ENCODE data around the gene ZFAND3. TPM values are rescaled to one million over a fixed set of nuclear protein-coding genes. Genes with fewer than 3 reads are reported as not detected.

Gene ZFAND3
- total and polyA plus RNA-seq, 2 experiments from 2014 or later = 36.5 to 50.0 TPM

DNA sequence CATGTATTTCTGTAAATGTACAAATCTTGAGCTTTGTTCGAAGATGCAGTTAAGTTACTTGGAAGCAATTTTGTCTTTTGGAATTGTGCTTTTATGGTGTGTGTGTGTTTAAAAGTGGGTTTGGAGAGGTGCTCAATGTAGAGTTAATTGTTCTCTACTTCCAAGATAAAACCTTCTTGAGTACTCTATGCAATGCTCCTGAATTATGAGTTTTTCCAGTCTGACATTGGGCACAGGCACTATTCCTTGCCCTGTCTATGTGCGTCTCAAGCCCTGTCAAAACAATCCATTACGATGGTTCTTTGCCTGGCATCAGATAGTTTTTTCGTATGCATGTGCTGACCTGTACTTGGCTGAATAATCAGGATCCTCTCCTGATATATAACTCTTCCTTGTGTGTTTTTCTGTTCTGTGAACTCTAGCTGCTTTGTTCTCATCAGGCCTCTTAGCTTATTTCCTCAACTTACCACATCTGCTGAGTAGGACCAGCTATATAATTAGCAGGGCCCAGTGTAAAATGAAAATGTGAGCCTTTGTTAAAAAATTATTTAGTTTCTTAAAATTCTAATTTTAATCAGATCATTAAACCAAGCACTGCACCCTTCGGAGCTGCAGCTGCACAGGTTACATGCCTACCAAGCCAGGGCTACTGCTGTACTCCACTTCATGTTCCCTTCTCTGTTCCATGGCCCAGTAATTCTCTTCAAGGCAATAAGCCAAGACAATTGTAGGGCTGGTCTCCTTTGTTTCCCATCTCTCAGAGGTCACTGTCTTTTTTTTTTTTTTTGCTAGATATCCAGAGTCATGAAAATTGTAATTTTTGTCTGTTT is 160.1 kb downstream of the ZFAND3 start:
- Histone ChIP-seq H3K4me2 (no peak overlapping the region), H3K9me3 (ENCODE audit: low read depth) (no peaks in the 10 kb centered on the region), H3K79me2 (peaks cover 96% of the 10 kb centered on the region), H3K4me3 (no peak overlapping the region), H4K20me1 (ENCODE audit: insufficient read depth, poor library complexity, severe bottlenecking) (peaks cover 70% of the 10 kb centered on the region), H3K27me3 (no peaks in the 10 kb centered on the region), H3K4me1 (ENCODE audit: insufficient read depth) (no peaks in the 10 kb centered on the region), H2AFZ (no peak overlapping the region), H3K36me3 (replicated peaks; ENCODE audit: insufficient read depth, low read depth) (no peaks in the 10 kb centered on the region), H3K9me2 (replicated peaks; ENCODE audit: insufficient read depth) (no peaks in the 10 kb centered on the region), H3K27ac (no peak overlapping the region)
- TF ChIP-seq, protein P1, sequence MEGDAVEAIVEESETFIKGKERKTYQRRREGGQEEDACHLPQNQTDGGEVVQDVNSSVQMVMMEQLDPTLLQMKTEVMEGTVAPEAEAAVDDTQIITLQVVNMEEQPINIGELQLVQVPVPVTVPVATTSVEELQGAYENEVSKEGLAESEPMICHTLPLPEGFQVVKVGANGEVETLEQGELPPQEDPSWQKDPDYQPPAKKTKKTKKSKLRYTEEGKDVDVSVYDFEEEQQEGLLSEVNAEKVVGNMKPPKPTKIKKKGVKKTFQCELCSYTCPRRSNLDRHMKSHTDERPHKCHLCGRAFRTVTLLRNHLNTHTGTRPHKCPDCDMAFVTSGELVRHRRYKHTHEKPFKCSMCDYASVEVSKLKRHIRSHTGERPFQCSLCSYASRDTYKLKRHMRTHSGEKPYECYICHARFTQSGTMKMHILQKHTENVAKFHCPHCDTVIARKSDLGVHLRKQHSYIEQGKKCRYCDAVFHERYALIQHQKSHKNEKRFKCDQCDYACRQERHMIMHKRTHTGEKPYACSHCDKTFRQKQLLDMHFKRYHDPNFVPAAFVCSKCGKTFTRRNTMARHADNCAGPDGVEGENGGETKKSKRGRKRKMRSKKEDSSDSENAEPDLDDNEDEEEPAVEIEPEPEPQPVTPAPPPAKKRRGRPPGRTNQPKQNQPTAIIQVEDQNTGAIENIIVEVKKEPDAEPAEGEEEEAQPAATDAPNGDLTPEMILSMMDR (IDR thresholded peaks at IDR 0.05; ENCODE audit: poor library complexity) = no peak
- TF ChIP-seq EZH2 (IDR thresholded peaks at IDR 0.05; ENCODE audit: borderline replicate concordance) = no peak
- no peak for TF ChIP-seq EZH2phosphoT487 (IDR thresholded peaks at IDR 0.05; ENCODE audit: low read depth, severe bottlenecking, unreplicated experiment)
- DNase-seq (ENCODE audit: low spot score) = no peak
- 76% methylated on average over 5 of the region's 5 CpGs for WGBS (ENCODE audit: low lambda C conversion rate, missing lambda C conversion rate)

DNA sequence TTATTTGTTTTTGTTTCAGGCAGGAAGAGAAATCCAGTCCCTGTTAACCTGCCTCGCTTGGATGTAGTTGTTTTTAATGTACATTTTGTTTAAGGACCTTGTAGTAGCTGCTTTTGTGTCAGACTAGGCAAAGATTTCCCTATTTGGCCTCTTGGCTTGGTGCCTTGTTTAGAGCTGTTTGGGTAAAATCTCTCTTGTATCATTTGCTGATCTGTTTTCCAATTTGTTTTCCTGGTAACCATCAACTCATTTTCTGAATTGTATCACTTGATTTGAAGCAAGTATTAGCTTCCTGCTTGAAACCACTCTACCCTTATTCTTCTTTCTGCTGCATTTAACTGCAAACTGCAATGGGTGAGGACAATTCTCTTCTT is 160.7 kb downstream of the ZFAND3 start:
- no peaks in the 10 kb centered on the region for H3K9me3 ChIP-seq (ENCODE audit: low read depth)
- no peaks in the 10 kb centered on the region for H3K9me2 ChIP-seq (replicated peaks; ENCODE audit: insufficient read depth)
- H2AFZ ChIP-seq = no peak overlapping the region
- H3K36me3 ChIP-seq (replicated peaks; ENCODE audit: insufficient read depth, low read depth) = no peaks in the 10 kb centered on the region
- H3K79me2 ChIP-seq = peaks cover 96% of the 10 kb centered on the region
- H3K27me3 ChIP-seq = no peaks in the 10 kb centered on the region
- no peak overlapping the region for H3K4me3 ChIP-seq
- 84% methylated on average over 1 of the region's 1 CpG for WGBS (ENCODE audit: low lambda C conversion rate, missing lambda C conversion rate)
- TF ChIP-seq, protein P1 (IDR thresholded peaks at IDR 0.05; ENCODE audit: poor library complexity) = no peak
- TF ChIP-seq EZH2 (IDR thresholded peaks at IDR 0.05; ENCODE audit: borderline replicate concordance) (no peak), EZH2phosphoT487 (IDR thresholded peaks at IDR 0.05; ENCODE audit: low read depth, severe bottlenecking, unreplicated experiment) (no peak)
- H3K27ac ChIP-seq = no peak overlapping the region
- DNase-seq (ENCODE audit: low spot score) = no peak
- H4K20me1 ChIP-seq (ENCODE audit: insufficient read depth, poor library complexity, severe bottlenecking) = peaks cover 72% of the 10 kb centered on the region
- no peaks in the 10 kb centered on the region for H3K4me1 ChIP-seq (ENCODE audit: insufficient read depth)
- no peak overlapping the region for H3K4me2 ChIP-seq

DNA sequence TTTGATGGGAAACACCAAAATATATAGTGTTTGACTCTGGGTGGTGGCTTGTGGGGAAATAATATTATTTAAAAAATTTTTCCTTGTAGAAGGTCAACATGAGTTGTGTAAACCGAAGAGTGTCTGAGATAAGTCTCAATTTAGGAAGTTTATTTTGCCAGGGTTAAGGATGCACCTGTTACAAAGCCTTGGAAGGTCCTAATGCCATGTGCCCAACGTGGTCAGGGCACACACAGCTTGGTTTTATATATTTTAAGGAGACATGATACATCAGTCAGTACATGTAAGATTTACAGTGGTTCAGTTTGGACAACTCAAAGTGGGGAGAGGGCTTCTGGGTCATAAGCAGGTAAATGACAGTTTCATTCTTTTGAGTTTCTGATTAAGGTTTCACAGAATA is 162.1 kb downstream of the ZFAND3 start:
- H3K27ac ChIP-seq = no peak overlapping the region
- DNase-seq (ENCODE audit: low spot score) = no peak
- H4K20me1 ChIP-seq (ENCODE audit: insufficient read depth, poor library complexity, severe bottlenecking) = peaks cover 85% of the 10 kb centered on the region
- TF ChIP-seq EZH2 (IDR thresholded peaks at IDR 0.05; ENCODE audit: borderline replicate concordance) = no peak
- no peak for TF ChIP-seq EZH2phosphoT487 (IDR thresholded peaks at IDR 0.05; ENCODE audit: low read depth, severe bottlenecking, unreplicated experiment)
- no peaks in the 10 kb centered on the region for H3K27me3 ChIP-seq
- no peaks in the 10 kb centered on the region for H3K36me3 ChIP-seq (replicated peaks; ENCODE audit: insufficient read depth, low read depth)
- H3K4me1 ChIP-seq (ENCODE audit: insufficient read depth) = peaks cover 3% of the 10 kb centered on the region
- H3K4me3 ChIP-seq = no peak overlapping the region
- H2AFZ ChIP-seq = no peak overlapping the region
- H3K4me2 ChIP-seq = no peak overlapping the region
- H3K9me3 ChIP-seq (ENCODE audit: low read depth) = no peaks in the 10 kb centered on the region
- no peaks in the 10 kb centered on the region for H3K9me2 ChIP-seq (replicated peaks; ENCODE audit: insufficient read depth)
- 98% methylated on average over 2 of the region's 2 CpGs for WGBS (ENCODE audit: low lambda C conversion rate, missing lambda C conversion rate)
- H3K79me2 ChIP-seq = peaks cover 96% of the 10 kb centered on the region

DNA sequence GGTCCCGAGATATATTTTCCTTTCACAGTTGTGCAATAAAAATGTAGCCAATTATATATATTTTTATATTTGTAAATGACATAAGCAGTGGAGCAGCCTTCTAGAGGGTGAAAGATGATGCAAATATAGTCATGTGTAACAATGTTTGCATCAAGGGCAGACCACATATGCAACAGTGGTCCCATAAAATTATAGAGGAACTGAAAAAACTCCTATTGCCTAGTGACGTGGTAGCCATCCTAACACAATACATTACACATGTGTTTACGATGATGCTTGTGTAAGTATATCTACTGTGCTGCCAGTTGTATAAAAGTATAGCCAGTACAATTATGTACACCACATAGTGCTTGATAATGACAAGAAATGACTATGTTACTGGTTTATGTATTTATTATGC is 162.8 kb downstream of the ZFAND3 start:
- Histone ChIP-seq H3K9me3 (ENCODE audit: low read depth) (no peaks in the 10 kb centered on the region), H4K20me1 (ENCODE audit: insufficient read depth, poor library complexity, severe bottlenecking) (peaks cover 92% of the 10 kb centered on the region), H3K36me3 (replicated peaks; ENCODE audit: insufficient read depth, low read depth) (no peaks in the 10 kb centered on the region), H3K4me2 (no peak overlapping the region), H3K79me2 (peaks cover 96% of the 10 kb centered on the region), H2AFZ (no peak overlapping the region), H3K4me3 (no peak overlapping the region), H3K27me3 (no peaks in the 10 kb centered on the region), H3K4me1 (ENCODE audit: insufficient read depth) (peaks cover 6% of the 10 kb centered on the region), H3K27ac (no peak overlapping the region), H3K9me2 (replicated peaks; ENCODE audit: insufficient read depth) (no peaks in the 10 kb centered on the region)
- TF ChIP-seq EZH2phosphoT487 (IDR thresholded peaks at IDR 0.05; ENCODE audit: low read depth, severe bottlenecking, unreplicated experiment) (no peak), EZH2 (IDR thresholded peaks at IDR 0.05; ENCODE audit: borderline replicate concordance) (no peak)
- no peak for DNase-seq (ENCODE audit: low spot score)
- WGBS (ENCODE audit: low lambda C conversion rate, missing lambda C conversion rate) = 88% methylated on average over 3 of the region's 3 CpGs

Data from hepatocyte (in vitro differentiated cells).